MM.1S (cell line): Measurements from ENCODE around the gene MOGAT1.

Experiments used
- CTCF ChIP-seq: fragments of 300-600 bp; sonication (generic); IDR thresholded peaks from 2 replicates; pipeline ENCODE4 v1.5.1; 2016; ENCODE audit warnings: antibody characterized with exemption, low read length, mixed read lengths
- EZH2 ChIP-seq: fragments of 300-600 bp; sonication (generic); optimal IDR thresholded peaks from 2 replicates; pipeline ENCODE3; 2017; ENCODE audit warnings: low read depth, mild to moderate bottlenecking, antibody characterized with exemption, low read length, mixed read lengths
- EZH2phosphoT487 ChIP-seq: fragments of 300-600 bp; sonication (generic); IDR thresholded peaks from 2 replicates; pipeline ENCODE4 v1.6.1; 2018; ENCODE audit warnings: antibody characterized with exemption, low read length

- TF ChIP-seq CTCF (no peak), EZH2 (no peak), EZH2phosphoT487 (no peak)
Measured at GRCh38 chr2:222653280-222653679, 18.2 kb upstream of the MOGAT1 start.
